GM23338 (cell line): Measurements from ENCODE around the gene RRP9. TPM values are rescaled to one million over a fixed set of nuclear protein-coding genes. Genes with fewer than 3 reads are reported as not detected.

Experiments
- ATAC-seq: fragments of 200-7000 bp; cut with Tn5 transposase; 3 replicates; pipeline ENCODE4 v1.9.1; 2020
- DNase-seq: peaks from one replicate; pipeline ENCODE4 v3.0.0-alpha.2; 2015; ENCODE audit warnings: low spot score
- H2AFZ ChIP-seq: fragments of 200-600 bp; sonication (generic); 2 replicates; pipeline ENCODE4 v1.8.0; 2016; ENCODE audit warnings: antibody characterized with exemption, mild to moderate bottlenecking, moderate library complexity
- H3F3A ChIP-seq: fragments of 200-600 bp; sonication (generic); replicated peaks from 2 replicates; pipeline ENCODE4 v1.8.0; 2017; ENCODE audit warnings: antibody characterized with exemption, mixed run types, low read depth
- H3K27ac ChIP-seq: fragments of 200-600 bp; sonication (generic); 2 replicates; pipeline ENCODE4 v1.6.1; 2016; ENCODE audit warnings: low read depth
- H3K27me3 ChIP-seq: fragments of 200-600 bp; sonication (generic); 2 replicates; pipeline ENCODE4 v1.8.0; 2016; ENCODE audit warnings: mild to moderate bottlenecking, mixed run types, moderate library complexity; ENCODE audit not compliant: insufficient read depth
- H3K36me3 ChIP-seq: fragments of 200-600 bp; sonication (generic); 2 replicates; pipeline ENCODE4 v1.8.0; 2016; ENCODE audit warnings: mild to moderate bottlenecking; ENCODE audit not compliant: insufficient read depth
- H3K4me1 ChIP-seq: fragments of 200-600 bp; sonication (generic); 2 replicates; pipeline ENCODE4 v1.8.0; 2016; ENCODE audit warnings: mild to moderate bottlenecking, moderate library complexity; ENCODE audit not compliant: insufficient read depth
- H3K4me2 ChIP-seq: fragments of 200-600 bp; sonication (generic); 2 replicates; pipeline ENCODE4 v1.7.1; 2017; ENCODE audit warnings: mixed run types
- H3K4me3 ChIP-seq: fragments of 200-600 bp; sonication (generic); 2 replicates; pipeline ENCODE4 v1.6.1; 2016; ENCODE audit warnings: mixed run types
- H3K79me2 ChIP-seq: fragments of 200-600 bp; sonication (generic); replicated peaks from 2 replicates; pipeline ENCODE4 v1.8.0; 2017; ENCODE audit warnings: mild to moderate bottlenecking; ENCODE audit not compliant: insufficient read depth
- H3K9me2 ChIP-seq: fragments of 200-600 bp; sonication (generic); 2 replicates; pipeline ENCODE4 v1.8.0; 2017; ENCODE audit not compliant: insufficient read depth
- H4K20me1 ChIP-seq: fragments of 200-600 bp; sonication (generic); replicated peaks from 2 replicates; pipeline ENCODE4 v1.8.0; 2017; ENCODE audit warnings: mild to moderate bottlenecking; ENCODE audit not compliant: insufficient read depth
- H3K27ac Mint-ChIP-seq: 2 replicates; pipeline ENCODE4 v1.8.0; 2020; ENCODE audit warnings: inconsistent platforms, mild to moderate bottlenecking, moderate library complexity, mixed read lengths
- H3K27me3 Mint-ChIP-seq: 3 replicates; pipeline ENCODE4 v1.8.0; 2022; ENCODE audit warnings: low read depth, mild to moderate bottlenecking, moderate library complexity, mixed read lengths, inconsistent platforms; ENCODE audit not compliant: insufficient read depth, poor library complexity
- H3K36me3 Mint-ChIP-seq: 3 replicates; pipeline ENCODE4 v1.8.0; 2021; ENCODE audit warnings: low read depth, mild to moderate bottlenecking, inconsistent platforms, moderate library complexity, mixed read lengths
- H3K4me1 Mint-ChIP-seq: 3 replicates; pipeline ENCODE4 v1.8.0; 2020; ENCODE audit warnings: mild to moderate bottlenecking, inconsistent platforms, mixed read lengths
- H3K4me3 Mint-ChIP-seq: 3 replicates; pipeline ENCODE4 v1.8.0; 2021; ENCODE audit warnings: moderate library complexity, mild to moderate bottlenecking, inconsistent platforms, mixed read lengths
- H3K9me3 Mint-ChIP-seq: 3 replicates; pipeline ENCODE4 v1.8.0; 2020; ENCODE audit warnings: moderate library complexity, mild to moderate bottlenecking, inconsistent platforms, mixed read lengths
- CREB1 ChIP-seq: fragments of 250-450 bp; sonication (Bioruptor Pico); IDR thresholded peaks from 2 replicates; pipeline ENCODE4 v1.5.0; 2020; ENCODE audit warnings: low read depth, mild to moderate bottlenecking, moderate library complexity
- CTCF ChIP-seq, 2 experiments: fragments of 200-600 bp in 1 of 2; sonication (generic) in 1 of 2; conservative IDR thresholded peaks; 2 replicates each; pipeline versions ENCODE4 v1.5.1 to v1.6.1; 2016 to 2017; ENCODE audit warnings: antibody characterized with exemption in 2 of 2, low read depth in 2 of 2, mild to moderate bottlenecking in 2 of 2, moderate library complexity in 1 of 2
- ETS1 ChIP-seq: IDR thresholded peaks from 2 replicates; pipeline ENCODE4 v1.6.1; 2016; ENCODE audit warnings: antibody characterized with exemption
- EZH2 ChIP-seq: fragments of 200-600 bp; sonication (generic); IDR thresholded peaks from one replicate; pipeline ENCODE4 v1.8.0; 2017; ENCODE audit warnings: antibody characterized with exemption, mild to moderate bottlenecking, low read depth; ENCODE audit not compliant: unreplicated experiment
- EZH2phosphoT487 ChIP-seq: fragments of 200-600 bp; sonication (generic); IDR thresholded peaks from one replicate; pipeline ENCODE4 v1.8.1; 2018; ENCODE audit warnings: antibody characterized with exemption; ENCODE audit not compliant: unreplicated experiment
- JUNB ChIP-seq: IDR thresholded peaks from one replicate; pipeline ENCODE4 v1.6.1; 2016; ENCODE audit warnings: antibody characterized with exemption; ENCODE audit not compliant: unreplicated experiment
- STAT1 ChIP-seq: IDR thresholded peaks from one replicate; pipeline ENCODE4 v1.6.1; 2016; ENCODE audit warnings: antibody characterized with exemption; ENCODE audit not compliant: unreplicated experiment
- polyA plus RNA-seq: library from polyadenylated mRNA; unstranded; fragments of >200 nt; fragmentation: Nextera tagmentation; extraction: Ambion mirVana; gene quantifications from 2 replicates; pipeline ENCODE4 v1.2.1, GENCODE V29; 2016
- total RNA-seq: library from RNA; depleted of rRNA; stranded (reverse); fragments of >200 nt; shearing (Covaris generic); gene quantifications from 2 replicates; pipeline ENCODE4 v1.2.3, GENCODE V29; 2014
- TF ChIP-seq, protein P1 (sequence below): fragments of 250-450 bp; sonication (Bioruptor Pico); IDR thresholded peaks from 2 replicates; pipeline ENCODE4 v1.5.0; 2020; ENCODE audit warnings: mild to moderate bottlenecking, moderate library complexity

Gene RRP9
- total and polyA plus RNA-seq, 2 experiments from 2014 or later, result 62.4 to 68.1 TPM

- Mint-ChIP-seq H3K27me3 (peaks cover 5% of the 10 kb centered on the region), H3K36me3 (peaks cover 86% of the 10 kb centered on the region), H3K4me1 (peaks cover 13% of the 10 kb centered on the region), H3K4me3 (no peak overlapping the region), H3K27ac (no peak overlapping the region), H3K9me3 (no peaks in the 10 kb centered on the region)
- Histone ChIP-seq H3K27me3 (no peaks in the 10 kb centered on the region), H3K79me2 (peaks cover 21% of the 10 kb centered on the region), H3K4me2 (no peak overlapping the region), H3K9me2 (no peaks in the 10 kb centered on the region), H3K4me1 (peaks cover 9% of the 10 kb centered on the region; the same call in 1 of the 2 replicates), H3K27ac (no peak overlapping the region), H2AFZ (no peak overlapping the region), H3K36me3 (peaks cover 12% of the 10 kb centered on the region), H3F3A (0 out of 2 replicates have a peak, but pooled peaks cover 2% of the 10 kb centered on the region), H4K20me1 (peaks cover 12% of the 10 kb centered on the region), H3K4me3 (no peak overlapping the region)
- no peak for ATAC-seq
- TF ChIP-seq CTCF (conservative IDR thresholded peaks at IDR 0.05; ENCODE audit: low read depth in 2 of 2) (no peak), CREB1 (no peak)
- no peak for DNase-seq
Observed at GRCh38 chr3:51935886-51936755, 5.6 kb downstream of the RRP9 start.

GRCh38 chr3:51934991-51935885 is 6.5 kb downstream of the RRP9 start:
- DNase-seq, result no peak
- Histone ChIP-seq H3F3A (0 out of 2 replicates have a peak, but pooled peaks cover 2% of the 10 kb centered on the region), H3K4me1 (peaks cover under 1% of the 10 kb centered on the region; the same call in 1 of the 2 replicates), H3K4me3 (no peak overlapping the region), H2AFZ (no peak overlapping the region), H3K4me2 (no peak overlapping the region), H3K9me2 (no peaks in the 10 kb centered on the region), H4K20me1 (peaks cover 7% of the 10 kb centered on the region), H3K36me3 (peaks cover 12% of the 10 kb centered on the region), H3K27me3 (no peaks in the 10 kb centered on the region), H3K79me2 (peaks cover 13% of the 10 kb centered on the region), H3K27ac (no peak overlapping the region)
- no peak overlapping the region for H3K4me3 Mint-ChIP-seq
- H3K4me1 Mint-ChIP-seq, result peaks cover 5% of the 10 kb centered on the region; the same call in 2 of the 3 replicates
- H3K36me3 Mint-ChIP-seq, result peaks cover 84% of the 10 kb centered on the region
- H3K9me3 Mint-ChIP-seq, result no peaks in the 10 kb centered on the region
- H3K27ac Mint-ChIP-seq, result no peak overlapping the region
- ATAC-seq, result no peak
- peaks cover 2% of the 10 kb centered on the region for H3K27me3 Mint-ChIP-seq
- TF ChIP-seq STAT1 (no peak), ETS1 (no peak), EZH2 (no peak), CREB1 (no peak), EZH2phosphoT487 (no peak), JUNB (no peak)
- TF ChIP-seq, protein P1, sequence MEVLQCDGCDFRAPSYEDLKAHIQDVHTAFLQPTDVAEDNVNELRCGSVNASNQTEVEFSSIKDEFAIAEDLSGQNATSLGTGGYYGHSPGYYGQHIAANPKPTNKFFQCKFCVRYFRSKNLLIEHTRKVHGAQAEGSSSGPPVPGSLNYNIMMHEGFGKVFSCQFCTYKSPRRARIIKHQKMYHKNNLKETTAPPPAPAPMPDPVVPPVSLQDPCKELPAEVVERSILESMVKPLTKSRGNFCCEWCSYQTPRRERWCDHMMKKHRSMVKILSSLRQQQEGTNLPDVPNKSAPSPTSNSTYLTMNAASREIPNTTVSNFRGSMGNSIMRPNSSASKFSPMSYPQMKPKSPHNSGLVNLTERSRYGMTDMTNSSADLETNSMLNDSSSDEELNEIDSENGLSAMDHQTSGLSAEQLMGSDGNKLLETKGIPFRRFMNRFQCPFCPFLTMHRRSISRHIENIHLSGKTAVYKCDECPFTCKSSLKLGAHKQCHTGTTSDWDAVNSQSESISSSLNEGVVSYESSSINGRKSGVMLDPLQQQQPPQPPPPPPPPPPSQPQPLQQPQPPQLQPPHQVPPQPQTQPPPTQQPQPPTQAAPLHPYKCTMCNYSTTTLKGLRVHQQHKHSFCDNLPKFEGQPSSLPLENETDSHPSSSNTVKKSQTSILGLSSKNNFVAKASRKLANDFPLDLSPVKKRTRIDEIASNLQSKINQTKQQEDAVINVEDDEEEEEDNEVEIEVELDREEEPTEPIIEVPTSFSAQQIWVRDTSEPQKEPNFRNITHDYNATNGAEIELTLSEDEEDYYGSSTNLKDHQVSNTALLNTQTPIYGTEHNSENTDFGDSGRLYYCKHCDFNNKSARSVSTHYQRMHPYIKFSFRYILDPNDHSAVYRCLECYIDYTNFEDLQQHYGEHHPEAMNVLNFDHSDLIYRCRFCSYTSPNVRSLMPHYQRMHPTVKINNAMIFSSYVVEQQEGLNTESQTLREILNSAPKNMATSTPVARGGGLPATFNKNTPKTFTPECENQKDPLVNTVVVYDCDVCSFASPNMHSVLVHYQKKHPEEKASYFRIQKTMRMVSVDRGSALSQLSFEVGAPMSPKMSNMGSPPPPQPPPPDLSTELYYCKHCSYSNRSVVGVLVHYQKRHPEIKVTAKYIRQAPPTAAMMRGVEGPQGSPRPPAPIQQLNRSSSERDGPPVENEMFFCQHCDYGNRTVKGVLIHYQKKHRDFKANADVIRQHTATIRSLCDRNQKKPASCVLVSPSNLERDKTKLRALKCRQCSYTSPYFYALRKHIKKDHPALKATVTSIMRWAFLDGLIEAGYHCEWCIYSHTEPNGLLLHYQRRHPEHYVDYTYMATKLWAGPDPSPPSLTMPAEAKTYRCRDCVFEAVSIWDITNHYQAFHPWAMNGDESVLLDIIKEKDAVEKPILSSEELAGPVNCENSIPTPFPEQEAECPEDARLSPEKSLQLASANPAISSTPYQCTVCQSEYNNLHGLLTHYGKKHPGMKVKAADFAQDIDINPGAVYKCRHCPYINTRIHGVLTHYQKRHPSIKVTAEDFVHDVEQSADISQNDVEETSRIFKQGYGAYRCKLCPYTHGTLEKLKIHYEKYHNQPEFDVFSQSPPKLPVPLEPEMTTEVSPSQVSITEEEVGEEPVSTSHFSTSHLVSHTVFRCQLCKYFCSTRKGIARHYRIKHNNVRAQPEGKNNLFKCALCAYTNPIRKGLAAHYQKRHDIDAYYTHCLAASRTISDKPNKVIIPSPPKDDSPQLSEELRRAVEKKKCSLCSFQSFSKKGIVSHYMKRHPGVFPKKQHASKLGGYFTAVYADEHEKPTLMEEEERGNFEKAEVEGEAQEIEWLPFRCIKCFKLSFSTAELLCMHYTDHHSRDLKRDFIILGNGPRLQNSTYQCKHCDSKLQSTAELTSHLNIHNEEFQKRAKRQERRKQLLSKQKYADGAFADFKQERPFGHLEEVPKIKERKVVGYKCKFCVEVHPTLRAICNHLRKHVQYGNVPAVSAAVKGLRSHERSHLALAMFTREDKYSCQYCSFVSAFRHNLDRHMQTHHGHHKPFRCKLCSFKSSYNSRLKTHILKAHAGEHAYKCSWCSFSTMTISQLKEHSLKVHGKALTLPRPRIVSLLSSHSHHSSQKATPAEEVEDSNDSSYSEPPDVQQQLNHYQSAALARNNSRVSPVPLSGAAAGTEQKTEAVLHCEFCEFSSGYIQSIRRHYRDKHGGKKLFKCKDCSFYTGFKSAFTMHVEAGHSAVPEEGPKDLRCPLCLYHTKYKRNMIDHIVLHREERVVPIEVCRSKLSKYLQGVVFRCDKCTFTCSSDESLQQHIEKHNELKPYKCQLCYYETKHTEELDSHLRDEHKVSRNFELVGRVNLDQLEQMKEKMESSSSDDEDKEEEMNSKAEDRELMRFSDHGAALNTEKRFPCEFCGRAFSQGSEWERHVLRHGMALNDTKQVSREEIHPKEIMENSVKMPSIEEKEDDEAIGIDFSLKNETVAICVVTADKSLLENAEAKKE (CRISPR knock-in tag), result no peak
